HepG2 (cell line): ENCODE measurements around the gene DNAJC4. TPM values are rescaled to one million over a fixed set of nuclear protein-coding genes. Genes with fewer than 3 reads are reported as not detected.

Experiments
- FIP1L1 ChIP-seq: fragments of 200-400 bp; formaldehyde crosslinking; IDR thresholded peaks from 2 replicates; pipeline ENCODE4 v1.6.1; 2018; ENCODE audit warnings: low read depth, mild to moderate bottlenecking, low read length, moderate library complexity, borderline replicate concordance; ENCODE audit not compliant: insufficient read depth
- FOXA3 ChIP-seq: IDR thresholded peaks from 2 replicates; pipeline ENCODE4 v1.6.1; 2016; ENCODE audit warnings: missing genetic modification reagents, missing compliant biosample characterization
- FOXK1 ChIP-seq: sonication (generic); formaldehyde crosslinking; IDR thresholded peaks from 2 replicates; pipeline ENCODE4 v1.4.0; 2020; ENCODE audit warnings: low read depth, missing genetic modification reagents, borderline replicate concordance
- IRF2 ChIP-seq: IDR thresholded peaks from 2 replicates; pipeline ENCODE4 v1.6.1; 2018; ENCODE audit warnings: missing genetic modification reagents, missing compliant biosample characterization
- KLF16 ChIP-seq, 2 experiments: sonication (generic) in 1 of 2; formaldehyde crosslinking in 1 of 2; IDR thresholded peaks; 2 replicates each; pipeline versions ENCODE4 v1.6.1 to v1.8.0; 2016 to 2023; ENCODE audit warnings: missing genetic modification reagents in 2 of 2, missing compliant biosample characterization in 1 of 2
- RBM39 ChIP-seq: fragments of 200-400 bp; formaldehyde crosslinking; IDR thresholded peaks from one replicate; pipeline ENCODE4 v1.6.1; 2018; ENCODE audit warnings: antibody characterized with exemption, mild to moderate bottlenecking, low read depth, low read length; ENCODE audit not compliant: poor library complexity, severe bottlenecking
- RFX3 ChIP-seq: IDR thresholded peaks from 2 replicates; pipeline ENCODE4 v1.6.1; 2016; ENCODE audit warnings: missing biosample characterization, missing genetic modification reagents
- RORA ChIP-seq: sonication (generic); formaldehyde crosslinking; IDR thresholded peaks from 2 replicates; pipeline ENCODE4 v1.5.0; 2020; ENCODE audit warnings: mild to moderate bottlenecking, missing genetic modification reagents, moderate library complexity
- SKI ChIP-seq: fragments of 450-650 bp; IDR thresholded peaks from one replicate; pipeline ENCODE4 v1.6.1; 2018; ENCODE audit warnings: mild to moderate bottlenecking; ENCODE audit not compliant: partially characterized antibody
- SOX5 ChIP-seq: IDR thresholded peaks from 2 replicates; pipeline ENCODE4 v1.6.1; 2016; ENCODE audit warnings: borderline replicate concordance
- SP4 ChIP-seq: sonication (generic); formaldehyde crosslinking; IDR thresholded peaks from 2 replicates; pipeline ENCODE4 v1.8.1; 2023; ENCODE audit warnings: mild to moderate bottlenecking, missing genetic modification reagents
- SRSF1 ChIP-seq: fragments of 200-400 bp; formaldehyde crosslinking; optimal IDR thresholded peaks from 2 replicates; pipeline ENCODE3; 2017; ENCODE audit warnings: mild to moderate bottlenecking, low read depth, low read length, moderate library complexity
- THAP11 ChIP-seq: IDR thresholded peaks from 2 replicates; pipeline ENCODE4 v1.6.1; 2016; ENCODE audit warnings: missing biosample characterization, missing genetic modification reagents
- TMF1 ChIP-seq: sonication (generic); formaldehyde crosslinking; IDR thresholded peaks from 2 replicates; pipeline ENCODE4 v1.8.1; 2022; ENCODE audit warnings: low read depth, missing genetic modification reagents
- TSC22D2 ChIP-seq: sonication (generic); formaldehyde crosslinking; IDR thresholded peaks from 2 replicates; pipeline ENCODE4 v1.5.1; 2020; ENCODE audit warnings: missing genetic modification reagents, mild to moderate bottlenecking, borderline replicate concordance
- YEATS2 ChIP-seq: sonication (generic); formaldehyde crosslinking; IDR thresholded peaks from 2 replicates; pipeline ENCODE4 v1.4.0; 2020; ENCODE audit warnings: missing genetic modification reagents, borderline replicate concordance
- YEATS4 ChIP-seq: sonication (generic); formaldehyde crosslinking; IDR thresholded peaks from 2 replicates; pipeline ENCODE4 v1.4.0; 2020; ENCODE audit warnings: missing genetic modification reagents, borderline replicate concordance
- ZBTB7B ChIP-seq: sonication (generic); formaldehyde crosslinking; IDR thresholded peaks from 2 replicates; pipeline ENCODE4 v1.4.0; 2020; ENCODE audit warnings: missing genetic modification reagents
- ZFAT ChIP-seq: sonication (generic); formaldehyde crosslinking; conservative IDR thresholded peaks from 2 replicates; pipeline ENCODE4 v1.8.1; 2023; ENCODE audit warnings: missing genetic modification reagents, inconsistent platforms
- ZFP41 ChIP-seq: sonication (generic); formaldehyde crosslinking; IDR thresholded peaks from 2 replicates; pipeline ENCODE4 v1.4.0; 2020; ENCODE audit warnings: mild to moderate bottlenecking, missing genetic modification reagents, borderline replicate concordance
- ZFY ChIP-seq: sonication (generic); formaldehyde crosslinking; IDR thresholded peaks from 2 replicates; pipeline ENCODE4 v1.4.0; 2020; ENCODE audit warnings: missing genetic modification reagents
- ZNF24 ChIP-seq: fragments of 450-650 bp; IDR thresholded peaks from 2 replicates; pipeline ENCODE4 v1.6.1; 2017; ENCODE audit warnings: antibody characterized with exemption, mild to moderate bottlenecking
- ZNF256 ChIP-seq: sonication (generic); formaldehyde crosslinking; conservative IDR thresholded peaks from 2 replicates; pipeline ENCODE4 v1.4.0; 2020; ENCODE audit warnings: missing genetic modification reagents
- ZNF333 ChIP-seq: sonication (generic); formaldehyde crosslinking; IDR thresholded peaks from 2 replicates; pipeline ENCODE4 v1.4.0; 2020; ENCODE audit warnings: mild to moderate bottlenecking, missing genetic modification reagents, borderline replicate concordance
- ZNF780A ChIP-seq: sonication (generic); formaldehyde crosslinking; IDR thresholded peaks from 2 replicates; pipeline ENCODE4 v1.8.0; 2022; ENCODE audit warnings: mild to moderate bottlenecking, missing genetic modification reagents, moderate library complexity
- polyA plus RNA-seq, 8 experiments: library from polyadenylated mRNA; depleted of rRNA in 3 of 8; stranded (reverse) in 7 of 8; unstranded in 1 of 8; fragments of >200 nt; fragmentation: Illumina TruSeq in 4 of 8; extraction: Trizol in 4 of 8; gene quantifications; 2 replicates each; pipeline versions ENCODE4 v1.2.1 to v1.2.3, GENCODE V29; 2011 to 2016; ENCODE audit warnings: low read depth in 4 of 8, missing spikeins in 1 of 8, mixed read lengths in 1 of 8; ENCODE audit not compliant: insufficient read depth in 1 of 8
- total RNA-seq, 5 experiments: library from RNA; depleted of rRNA; stranded (reverse); fragments of >200 nt; fragmentation: Illumina TruSeq; extraction: Trizol; gene quantifications; 2 replicates each; pipeline ENCODE4 v1.2.3, GENCODE V29; 2016; ENCODE audit warnings: low read depth in 1 of 5
- TF ChIP-seq, protein P1 (sequence below): sonication (generic); formaldehyde crosslinking; IDR thresholded peaks from 2 replicates; pipeline ENCODE4 v1.4.0; 2020; ENCODE audit warnings: mild to moderate bottlenecking, missing genetic modification reagents
- TF ChIP-seq, protein P2 (sequence below): IDR thresholded peaks from 2 replicates; pipeline ENCODE4 v1.6.1; 2016; ENCODE audit warnings: mild to moderate bottlenecking, missing biosample characterization, missing genetic modification reagents
- TF ChIP-seq, protein P3 (sequence below): sonication (generic); formaldehyde crosslinking; IDR thresholded peaks from 2 replicates; pipeline ENCODE4 v1.4.0; 2020; ENCODE audit warnings: missing genetic modification reagents

Gene DNAJC4
- total and polyA plus RNA-seq, 2 of the 13 experiments (the other 11 are each of a cell fraction or from before 2014, with no cell fraction given): 10.3 to 60.8 TPM

DNA sequence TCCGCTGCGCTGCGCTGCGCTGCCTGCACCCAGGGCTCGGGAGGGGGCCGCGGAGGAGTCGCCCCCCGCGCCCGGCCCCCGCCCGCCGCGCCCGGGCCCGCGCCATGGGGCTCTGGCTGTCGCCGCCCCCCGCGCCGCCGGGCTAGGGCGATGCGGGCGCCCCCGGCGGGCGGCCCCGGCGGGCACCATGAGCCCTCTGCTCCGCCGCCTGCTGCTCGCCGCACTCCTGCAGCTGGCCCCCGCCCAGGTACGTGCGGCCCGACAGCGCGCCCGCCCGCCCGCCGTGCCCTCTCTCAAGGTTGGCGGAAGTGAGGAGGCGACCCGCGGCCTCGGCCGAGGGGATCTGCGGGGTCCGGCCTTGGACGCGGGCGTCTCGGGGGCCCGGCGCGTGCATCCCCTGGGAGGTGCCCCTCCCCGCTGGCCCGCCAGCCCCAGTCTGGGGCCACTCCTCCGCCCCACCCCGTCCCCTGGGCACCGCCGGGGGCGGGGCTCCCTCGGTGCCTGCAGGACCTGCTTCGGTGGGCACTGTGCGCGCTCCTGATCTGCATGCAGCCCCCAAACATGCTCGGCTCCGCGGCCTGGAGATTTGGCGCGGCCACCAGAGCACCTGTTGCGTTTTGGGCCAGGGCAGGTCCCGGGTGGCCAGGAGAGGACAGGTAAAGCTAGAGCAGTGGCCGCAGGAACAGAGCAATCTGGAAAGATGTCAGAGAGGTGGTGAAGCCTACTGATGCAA, 4.5 kb downstream of the DNAJC4 start (continued):
- TF ChIP-seq RORA: no peak
- peak; percentile 24; the same call in 1 of the 2 replicates for TF ChIP-seq IRF2 (CRISPR knock-in tag)
- TF ChIP-seq KLF16 (CRISPR knock-in tag; IDR thresholded peaks at IDR 0.05): 0 out of 4 replicates have a peak, but pooled peaks of 1 of the 2 experiments have one; percentile 26
- TF ChIP-seq, protein P1, sequence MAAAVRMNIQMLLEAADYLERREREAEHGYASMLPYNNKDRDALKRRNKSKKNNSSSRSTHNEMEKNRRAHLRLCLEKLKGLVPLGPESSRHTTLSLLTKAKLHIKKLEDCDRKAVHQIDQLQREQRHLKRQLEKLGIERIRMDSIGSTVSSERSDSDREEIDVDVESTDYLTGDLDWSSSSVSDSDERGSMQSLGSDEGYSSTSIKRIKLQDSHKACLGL: peak; percentile 58; the same call in 1 of the 2 replicates
- peak; percentile 40 for TF ChIP-seq ZBTB7B
- TF ChIP-seq FOXK1: no peak
- TF ChIP-seq ZNF24: no peak
- TF ChIP-seq YEATS4 (CRISPR knock-in tag): peak; percentile 63; the same call in 1 of the 2 replicates
- peak; percentile 17; the same call in 1 of the 2 replicates for TF ChIP-seq SOX5 (CRISPR knock-in tag)
- TF ChIP-seq, protein P2, sequence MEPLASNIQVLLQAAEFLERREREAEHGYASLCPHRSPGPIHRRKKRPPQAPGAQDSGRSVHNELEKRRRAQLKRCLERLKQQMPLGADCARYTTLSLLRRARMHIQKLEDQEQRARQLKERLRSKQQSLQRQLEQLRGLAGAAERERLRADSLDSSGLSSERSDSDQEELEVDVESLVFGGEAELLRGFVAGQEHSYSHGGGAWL (CRISPR knock-in tag): peak; percentile 75; the same call in 1 of the 2 replicates
- peak; percentile 52; the same call in 1 of the 2 replicates for TF ChIP-seq ZFY (CRISPR knock-in tag)
- TF ChIP-seq SP4 (CRISPR knock-in tag): peak; percentile 60
- peak; percentile 15; the same call in 1 of the 2 replicates for TF ChIP-seq FOXA3 (CRISPR knock-in tag)
- TF ChIP-seq TSC22D2 (CRISPR knock-in tag): peak; percentile 30; the same call in 1 of the 2 replicates
- TF ChIP-seq ZFP41 (CRISPR knock-in tag): no peak
- TF ChIP-seq SKI: peak; percentile 44
- TF ChIP-seq YEATS2 (CRISPR knock-in tag): no peak
- no peak for TF ChIP-seq RFX3
- no peak for TF ChIP-seq FIP1L1
- TF ChIP-seq THAP11: peak; percentile 23; the same call in 1 of the 2 replicates
- peak; percentile 40 for TF ChIP-seq SRSF1
- TF ChIP-seq ZFAT (CRISPR knock-in tag): no peak
- TF ChIP-seq, protein P3, sequence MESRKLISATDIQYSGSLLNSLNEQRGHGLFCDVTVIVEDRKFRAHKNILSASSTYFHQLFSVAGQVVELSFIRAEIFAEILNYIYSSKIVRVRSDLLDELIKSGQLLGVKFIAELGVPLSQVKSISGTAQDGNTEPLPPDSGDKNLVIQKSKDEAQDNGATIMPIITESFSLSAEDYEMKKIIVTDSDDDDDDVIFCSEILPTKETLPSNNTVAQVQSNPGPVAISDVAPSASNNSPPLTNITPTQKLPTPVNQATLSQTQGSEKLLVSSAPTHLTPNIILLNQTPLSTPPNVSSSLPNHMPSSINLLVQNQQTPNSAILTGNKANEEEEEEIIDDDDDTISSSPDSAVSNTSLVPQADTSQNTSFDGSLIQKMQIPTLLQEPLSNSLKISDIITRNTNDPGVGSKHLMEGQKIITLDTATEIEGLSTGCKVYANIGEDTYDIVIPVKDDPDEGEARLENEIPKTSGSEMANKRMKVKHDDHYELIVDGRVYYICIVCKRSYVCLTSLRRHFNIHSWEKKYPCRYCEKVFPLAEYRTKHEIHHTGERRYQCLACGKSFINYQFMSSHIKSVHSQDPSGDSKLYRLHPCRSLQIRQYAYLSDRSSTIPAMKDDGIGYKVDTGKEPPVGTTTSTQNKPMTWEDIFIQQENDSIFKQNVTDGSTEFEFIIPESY: no peak
- TF ChIP-seq RBM39: no peak
- TF ChIP-seq ZNF780A (CRISPR knock-in tag): no peak
- TF ChIP-seq ZNF333 (CRISPR knock-in tag): 0 out of 2 replicates have a peak, but pooled peaks have one; percentile 20
- TF ChIP-seq ZNF256: no peak
- TF ChIP-seq TMF1 (CRISPR knock-in tag): no peak
